Aorta (tissue), 5 donors: Measurements from ENCODE around the gene PATE4. TPM values are rescaled to one million over a fixed set of nuclear protein-coding genes. Genes with fewer than 3 reads are reported as not detected.

ENCODE experiments used
- ATAC-seq: fragments of 200-7000 bp; cut with Tn5 transposase; one replicate; pipeline ENCODE4 v1.9.1; 2022; ENCODE audit warnings: moderate library complexity; ENCODE audit not compliant: low FRiP score
- DNase-seq, 2 donors: peaks; one replicate each; pipeline ENCODE4 v3.0.0-alpha.2; 2020
- H3K27ac ChIP-seq, 2 donors: one replicate each; pipeline ENCODE4 v1.5.1; 2013; ENCODE audit warnings: low read length in 2 of 2, mild to moderate bottlenecking in 2 of 2, moderate library complexity in 2 of 2, control low read depth in 1 of 2, inconsistent platforms in 1 of 2, low read depth in 1 of 2
- H3K27me3 ChIP-seq, 2 donors: one replicate each; pipeline ENCODE4 v1.6.1; 2013; ENCODE audit warnings: control low read depth in 1 of 2, low read length in 1 of 2, mild to moderate bottlenecking in 1 of 2, moderate library complexity in 1 of 2; ENCODE audit not compliant: insufficient read depth in 2 of 2, control insufficient read depth in 1 of 2
- H3K36me3 ChIP-seq, 2 donors: one replicate each; pipeline ENCODE4 v1.6.1; 2013; ENCODE audit warnings: control low read depth in 1 of 2, low read length in 1 of 2, mild to moderate bottlenecking in 1 of 2; ENCODE audit not compliant: insufficient read depth in 2 of 2, control insufficient read depth in 1 of 2
- H3K4me1 ChIP-seq, 2 donors: one replicate each; pipeline ENCODE4 v1.6.1; 2013; ENCODE audit warnings: low read length in 2 of 2, control low read depth in 1 of 2, mild to moderate bottlenecking in 1 of 2, moderate library complexity in 1 of 2; ENCODE audit not compliant: insufficient read depth in 2 of 2, control insufficient read depth in 1 of 2
- H3K4me3 ChIP-seq, 2 donors: one replicate each; pipeline ENCODE4 v1.5.1; 2013; ENCODE audit warnings: low read length in 2 of 2, control low read depth in 1 of 2, mild to moderate bottlenecking in 1 of 2
- H3K9me3 ChIP-seq: one replicate; pipeline ENCODE4 v1.6.1; 2013; ENCODE audit warnings: mild to moderate bottlenecking, low read length; ENCODE audit not compliant: control insufficient read depth
- WGBS, 2 donors: extraction: QIAGEN DNeasy Blood & Tissue Kit; methylation state at CpG; one replicate each; pipeline ENCODE4 v1.1.7; 2013; 5-methylcytosine and 5-hydroxymethylcytosine counted together
- intact Hi-C, 2 donors: fragments of 100-400 bp; cut with DNase I; formaldehyde crosslinking; loops; one replicate each; pipeline versions ENCODE4 v1.14.2 to v1.15.0; 2022
- long read RNA-seq, 2 donors: library from polyadenylated mRNA; unstranded; transcript quantifications; one replicate each; pipeline ENCODE4 v2.0.0, GENCODE V29; 2020 to 2021
- polyA plus RNA-seq, 2 donors: library from polyadenylated mRNA; stranded (reverse); fragments of 200-250 nt; gene quantifications; one replicate each; pipeline ENCODE4 v1.2.3, GENCODE V29; 2013
- total RNA-seq, 2 donors: library from RNA; stranded (reverse); fragmentation: NEBNext Ultra II Directional; extraction: Animal tissue kit (Norgen Biotek cat#: 25700); gene quantifications; one replicate each; pipeline ENCODE4 v1.2.1, GENCODE V29; 2021
- donor health status: healthy with polysubstance abuse.
- donor health status: Bipolar disorder and iron deficiency.
- donor health status: DM: no; HTN: no; CAD: no.
- donor health status: DM: no; HTN: no; CAD: no.
- donor health status: DM: yes; HTN: yes; CAD: no.

The PATE4 gene
- not detected for total RNA-seq
- polyA plus RNA-seq, result under 1 TPM in 1 of 2 donors, not detected in 1; 0.50 TPM
- long read RNA-seq, donor 1, result 0 reads
- long read RNA-seq, donor 2, result 0 reads

DNA sequence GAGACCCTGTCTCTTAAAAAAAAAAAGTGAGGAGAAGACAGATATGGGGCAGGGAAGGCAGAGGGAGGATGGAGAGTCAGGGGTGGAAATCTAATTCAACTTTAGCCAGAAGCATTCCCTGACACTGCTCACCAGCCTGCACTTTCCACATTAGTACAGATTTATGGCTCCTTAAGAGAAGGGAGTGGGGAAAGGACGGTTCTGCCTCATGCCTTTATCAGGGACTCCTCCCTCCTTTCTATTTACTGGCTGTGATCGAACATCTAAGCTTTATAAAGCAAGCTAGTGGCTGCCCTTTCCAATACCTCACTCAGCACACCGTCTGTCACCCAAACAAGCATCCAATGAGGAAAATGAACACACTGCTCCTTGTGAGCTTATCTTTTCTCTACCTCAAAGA, at the start of gene PATE4:
Gene PATE4 (plus strand): TSS at position 301 of the 400 bp plus-strand sequence. CDS start 44 bp downstream, at position 345.
- Histone ChIP-seq H3K4me3 (no peak within 1 kb of the TSS), H3K36me3 (no peaks in the 10 kb centered on the region), H3K4me1 (no peaks in the 10 kb centered on the region), H3K27me3 (no peaks in the 10 kb centered on the region), H3K27ac (no peak within 1 kb of the TSS), H3K9me3 (peaks cover 9% of the 10 kb centered on the region)
- intact Hi-C loops, result no loop called here
- 45 to 50% methylated on average over 3 of the region's 3 CpGs for WGBS, 2 donors
- no peak for DNase-seq
- no peak for ATAC-seq

GRCh38 chr11:125784678-125785077, 48.4 kb upstream of the PATE4 start:
- no peak for DNase-seq
- intact Hi-C loops, result no loop called here
- H3K4me3 ChIP-seq, result no peak overlapping the region
- H3K4me1 ChIP-seq, result no peaks in the 10 kb centered on the region
- H3K27ac ChIP-seq, result no peak overlapping the region
- H3K36me3 ChIP-seq, result no peaks in the 10 kb centered on the region
- H3K27me3 ChIP-seq, result no peaks in the 10 kb centered on the region
- H3K9me3 ChIP-seq, result peaks cover 2% of the 10 kb centered on the region
- 54 to 56% methylated on average over 2 of the region's 2 CpGs for WGBS, 2 donors
- no peak for ATAC-seq

DNA sequence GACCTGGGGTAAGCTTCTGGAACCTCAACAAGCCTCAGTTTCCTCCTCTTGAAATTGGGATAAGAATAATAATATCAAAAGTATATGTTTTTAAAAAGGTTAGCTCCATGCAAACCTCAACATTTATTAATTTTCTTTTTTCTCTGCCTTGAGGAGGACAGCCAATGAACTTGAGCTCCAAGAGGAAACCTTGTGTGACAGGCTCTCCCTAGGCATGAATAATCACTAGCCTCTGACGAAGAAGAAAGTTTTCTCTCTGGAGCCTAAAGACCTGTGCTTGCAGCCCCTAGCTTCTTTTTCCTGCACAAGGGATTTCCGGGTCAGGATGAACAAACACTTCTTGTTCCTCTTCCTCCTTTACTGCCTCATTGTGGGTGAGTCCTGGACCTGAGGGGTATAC, 45.3 kb upstream of the PATE4 start, which contains the start of gene PATE3:
Gene PATE3 (plus strand): TSS at position 301 of the 400 bp plus-strand sequence. CDS start 25 bp downstream, at position 326.
- no peak within 1 kb of the TSS for H3K4me3 ChIP-seq
- intact Hi-C loops, result no loop called here
- no peaks in the 10 kb centered on the region for H3K27me3 ChIP-seq
- H3K27ac ChIP-seq, result no peak within 1 kb of the TSS
- no peaks in the 10 kb centered on the region for H3K4me1 ChIP-seq
- H3K9me3 ChIP-seq, result peaks cover 7% of the 10 kb centered on the region
- DNase-seq (no peak), ATAC-seq (no peak)
- WGBS, 2 donors, result 48 to 61% methylated on average over 2 of the region's 2 CpGs
- no peaks in the 10 kb centered on the region for H3K36me3 ChIP-seq

DNA sequence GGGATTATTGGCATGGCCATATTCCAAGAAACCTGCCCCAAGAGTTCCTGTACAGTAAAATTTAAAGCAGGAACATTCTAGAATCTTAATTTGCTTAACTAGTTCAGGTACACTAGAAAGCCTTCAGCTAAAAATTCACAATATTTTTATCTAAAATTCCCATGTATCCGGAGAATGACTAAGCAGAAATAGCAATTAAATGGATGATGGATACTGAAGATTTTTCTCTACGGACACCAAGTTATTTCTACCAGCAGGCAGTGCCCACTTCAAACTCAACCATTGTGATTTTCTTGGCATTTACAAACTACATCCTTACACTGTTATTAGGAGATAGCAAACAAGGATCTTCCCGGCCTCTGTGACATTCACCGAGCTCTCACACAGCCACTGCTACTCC, 42.3 kb upstream of the PATE4 start:
- intact Hi-C loops, result no loop called here
- DNase-seq, result no peak
- Histone ChIP-seq H3K4me3 (no peak overlapping the region), H3K4me1 (no peaks in the 10 kb centered on the region), H3K27me3 (no peaks in the 10 kb centered on the region), H3K9me3 (peaks cover 5% of the 10 kb centered on the region), H3K27ac (no peak overlapping the region), H3K36me3 (no peaks in the 10 kb centered on the region)
- 91% methylated on average over 4 of the region's 4 CpGs for WGBS, 2 donors
- ATAC-seq, result no peak

DNA sequence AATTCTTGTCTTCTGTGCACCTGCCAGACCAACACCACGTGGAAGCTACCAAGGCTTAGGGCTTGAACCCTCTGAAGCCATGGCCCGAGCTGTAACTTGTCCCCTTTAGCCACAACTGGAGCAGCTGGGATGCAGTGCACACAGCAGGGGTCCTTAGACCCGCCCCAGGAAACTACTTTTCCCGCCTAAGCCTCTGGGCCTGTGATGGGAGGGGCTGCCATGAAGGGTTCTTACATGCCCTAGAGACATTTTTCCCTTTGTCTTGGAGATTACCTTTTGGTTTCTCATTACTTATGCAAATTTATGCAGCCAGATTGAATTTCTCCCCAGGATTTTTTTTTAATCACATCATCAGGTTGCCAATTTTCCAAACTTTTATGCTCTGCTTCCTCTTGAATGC, 35.5 kb upstream of the PATE4 start:
- 39 to 53% methylated on average over 4 of the region's 4 CpGs for WGBS, 2 donors
- intact Hi-C loops, result no loop called here
- Histone ChIP-seq H3K9me3 (peaks cover 8% of the 10 kb centered on the region), H3K27me3 (no peaks in the 10 kb centered on the region), H3K27ac (no peak overlapping the region), H3K36me3 (no peaks in the 10 kb centered on the region), H3K4me3 (no peak overlapping the region), H3K4me1 (no peaks in the 10 kb centered on the region)
- DNase-seq (no peak), ATAC-seq (no peak)

- H3K27me3 ChIP-seq, result no peaks in the 10 kb centered on the region
- no peaks in the 10 kb centered on the region for H3K36me3 ChIP-seq
- H3K4me3 ChIP-seq, result no peak overlapping the region
- no peak for ATAC-seq
- 39 to 54% methylated on average over 2 of the region's 2 CpGs for WGBS, 2 donors
- H3K27ac ChIP-seq, result no peak overlapping the region
- intact Hi-C loops, result no loop called here
- no peak for DNase-seq
- peaks cover 10% of the 10 kb centered on the region for H3K9me3 ChIP-seq
- no peaks in the 10 kb centered on the region for H3K4me1 ChIP-seq
These were observed 33.3 kb upstream of the PATE4 start for GRCh38 chr11:125799808-125800207.

DNA sequence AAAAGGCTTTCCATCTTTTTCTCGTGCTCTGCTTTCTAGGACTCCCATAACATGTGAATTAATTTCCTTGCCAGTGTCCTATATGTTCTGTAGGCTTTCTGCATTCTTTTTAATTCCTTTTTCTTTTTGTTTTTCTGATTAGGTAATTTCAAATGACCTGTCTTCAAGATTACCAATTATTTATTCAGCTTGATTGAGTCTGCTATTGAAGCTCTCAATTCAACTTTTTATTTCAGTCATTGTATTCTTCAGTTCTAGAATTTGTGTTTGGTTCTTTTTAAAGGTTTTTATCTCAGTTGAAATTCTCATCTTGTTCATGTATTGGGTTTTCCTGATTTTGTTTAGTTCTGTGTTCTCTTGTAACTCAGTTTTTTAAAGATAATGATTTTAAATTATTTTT, 30.7 kb upstream of the PATE4 start:
- ATAC-seq, result no peak
- H3K36me3 ChIP-seq, result no peaks in the 10 kb centered on the region
- H3K4me1 ChIP-seq, result no peaks in the 10 kb centered on the region
- peaks cover 6% of the 10 kb centered on the region for H3K9me3 ChIP-seq
- WGBS, 2 donors, result 0 to 41% methylated on average over 1 of the region's 1 CpG
- intact Hi-C loops, result no loop called here
- H3K27ac ChIP-seq, result no peak overlapping the region
- DNase-seq, result no peak
- no peak overlapping the region for H3K4me3 ChIP-seq
- H3K27me3 ChIP-seq, result no peaks in the 10 kb centered on the region

- Histone ChIP-seq H3K4me3 (no peak overlapping the region), H3K27me3 (no peaks in the 10 kb centered on the region), H3K27ac (no peak overlapping the region), H3K9me3 (peaks cover 5% of the 10 kb centered on the region), H3K4me1 (no peaks in the 10 kb centered on the region), H3K36me3 (no peaks in the 10 kb centered on the region)
- WGBS, 2 donors, result 89 to 94% methylated on average over 1 of the region's 1 CpG
- ATAC-seq (no peak), DNase-seq (no peak)
- intact Hi-C loops, result no loop called here
These were observed 25.2 kb upstream of the PATE4 start for GRCh38 chr11:125807909-125808308.

- Histone ChIP-seq H3K36me3 (no peaks in the 10 kb centered on the region), H3K27ac (no peak overlapping the region), H3K4me1 (no peaks in the 10 kb centered on the region), H3K9me3 (peaks cover 8% of the 10 kb centered on the region), H3K27me3 (no peaks in the 10 kb centered on the region), H3K4me3 (no peak overlapping the region)
- no peak for DNase-seq
- ATAC-seq, result no peak
- WGBS, 2 donors, result 69 to 83% methylated on average over 6 of the region's 6 CpGs
- intact Hi-C loops, result no loop called here
These were observed 2.6 kb downstream of the PATE4 start for GRCh38 chr11:125835748-125836147.
